Mesenteric fat pad (tissue), 1 donor: ENCODE results near the gene SHQ1. TPM values are rescaled to one million over a fixed set of nuclear protein-coding genes. Genes with fewer than 3 reads are reported as not detected.

Source experiments
- DNase-seq: peaks from one replicate; pipeline ENCODE4 v3.0.0-alpha.2; 2020; ENCODE audit warnings: low spot score
- long read RNA-seq: library from polyadenylated mRNA; unstranded; transcript quantifications from one replicate; pipeline ENCODE4 v2.0.0, GENCODE V29; 2020
- total RNA-seq: library from RNA; stranded (reverse); fragmentation: NEBNext Ultra II Directional; extraction: Animal tissue kit (Norgen Biotek cat#: 25700); gene quantifications from one replicate; pipeline ENCODE4 v1.2.1, GENCODE V29; 2021
- donor health status: DM: yes; HTN: yes; CAD: no.

Gene SHQ1
- total RNA-seq = 16.9 TPM
- long read RNA-seq, transcript SHQ1-201 (11 exons, 2,879 nt) = major isoform, 39 of 52 reads
- long read RNA-seq, partial matches to known transcripts = 1 of 52 reads
- long read RNA-seq, other reads (novel, unspliced or antisense) = 12 of 52 reads

GRCh38 chr3:72847751-72848702 lies at the start of gene SHQ1:
Gene SHQ1 (minus strand): TSS chr3:72848445. CDS start chr3:72848340, 105 bp downstream.
- DNase-seq = peak; percentile 98

DNA sequence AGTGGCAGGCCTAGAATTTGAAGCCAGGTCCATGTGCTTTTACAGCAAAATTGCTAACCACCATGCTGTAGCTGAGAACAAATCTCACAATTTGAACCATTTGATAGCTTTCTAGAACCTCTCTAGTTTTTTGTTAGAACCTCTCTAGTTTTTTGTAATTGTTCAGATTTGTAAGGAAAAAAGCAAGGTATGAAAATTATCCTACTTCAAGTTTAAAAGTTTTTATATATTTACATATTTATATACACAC lies 49.4 kb upstream of the SHQ1 start:
- DNase-seq = no peak

GRCh38 chr3:72896996-72897757 lies 48.9 kb upstream of the SHQ1 start:
- DNase-seq = no peak

- DNase-seq = no peak
Observed at GRCh38 chr3:72894976-72895552, 46.8 kb upstream of the SHQ1 start.

DNA sequence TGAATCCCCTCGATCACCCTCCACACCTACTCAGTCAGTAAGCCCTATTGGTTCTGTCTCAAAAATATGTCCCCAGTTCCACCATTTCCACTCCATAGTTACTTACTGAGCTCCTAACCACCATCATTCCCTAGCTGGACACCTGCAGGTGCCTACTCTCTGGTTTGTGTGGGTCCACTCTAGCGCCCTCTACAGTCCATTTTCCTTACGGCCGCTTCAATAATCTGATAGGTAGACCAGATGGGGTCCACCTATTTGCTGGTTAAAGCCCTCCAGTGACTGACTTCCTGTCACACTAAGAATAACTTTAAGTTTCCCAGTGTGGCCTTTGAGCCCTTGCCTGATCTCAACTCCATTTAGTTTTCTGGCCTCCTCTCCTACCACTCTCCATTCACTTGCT lies 44.6 kb upstream of the SHQ1 start:
- no peak for DNase-seq

- DNase-seq = no peak
Observed at GRCh38 chr3:72892081-72892775, 44.0 kb upstream of the SHQ1 start.

- no peak for DNase-seq
Observed at GRCh38 chr3:72891053-72891855, 43.0 kb upstream of the SHQ1 start.

GRCh38 chr3:72890166-72890925 lies 42.1 kb upstream of the SHQ1 start:
- DNase-seq = no peak

GRCh38 chr3:72889310-72890165 lies 41.3 kb upstream of the SHQ1 start:
- no peak for DNase-seq

GRCh38 chr3:72888546-72889309 lies 40.5 kb upstream of the SHQ1 start:
- no peak for DNase-seq

DNA sequence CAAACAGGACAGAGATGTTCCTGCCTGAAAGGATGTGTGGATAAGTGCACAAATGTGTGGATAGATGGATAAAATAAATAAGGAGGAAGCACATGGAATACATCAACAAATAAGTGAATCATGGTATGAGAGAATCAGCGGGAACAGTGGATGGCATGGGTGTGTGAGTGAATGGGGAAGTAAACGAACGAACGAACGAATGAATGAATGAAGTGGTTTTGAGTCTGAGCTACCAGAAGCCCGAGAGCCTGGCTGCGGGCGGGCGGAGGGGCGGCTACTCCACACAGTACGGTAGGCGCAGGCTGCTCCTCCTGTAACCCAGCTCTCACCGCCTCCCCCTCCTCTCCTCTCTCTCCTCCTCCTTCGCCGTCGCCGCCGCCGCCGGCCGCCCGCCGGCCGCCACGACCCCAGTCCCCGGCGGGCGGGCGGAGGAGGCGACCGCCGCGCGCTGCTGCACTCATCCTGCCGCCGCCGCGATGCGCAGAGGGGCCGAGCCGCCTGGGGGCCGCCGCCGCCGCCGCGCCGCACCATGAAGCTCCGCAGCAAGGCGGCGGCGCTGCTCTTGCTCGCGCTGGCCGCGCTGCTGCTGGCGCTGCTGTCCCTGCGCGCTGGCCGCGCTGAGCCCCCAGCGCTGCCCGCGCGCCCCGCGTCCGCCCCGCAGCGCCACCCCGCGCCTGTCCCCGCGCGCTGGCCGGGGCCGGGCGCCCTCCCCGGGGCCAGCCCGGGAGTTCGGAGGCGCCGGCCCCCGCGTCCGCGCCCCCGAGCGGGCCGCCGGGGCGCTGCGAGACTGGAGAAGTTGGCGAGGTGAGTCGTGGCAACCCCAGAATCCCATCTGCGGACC lies 39.7 kb upstream of the SHQ1 start, which contains the start of gene GXYLT2:
TSS of gene GXYLT2 (plus strand) at position 342 of the 841 bp plus-strand sequence. CDS start at position 530, 188 bp downstream.
- no peak for DNase-seq

DNA sequence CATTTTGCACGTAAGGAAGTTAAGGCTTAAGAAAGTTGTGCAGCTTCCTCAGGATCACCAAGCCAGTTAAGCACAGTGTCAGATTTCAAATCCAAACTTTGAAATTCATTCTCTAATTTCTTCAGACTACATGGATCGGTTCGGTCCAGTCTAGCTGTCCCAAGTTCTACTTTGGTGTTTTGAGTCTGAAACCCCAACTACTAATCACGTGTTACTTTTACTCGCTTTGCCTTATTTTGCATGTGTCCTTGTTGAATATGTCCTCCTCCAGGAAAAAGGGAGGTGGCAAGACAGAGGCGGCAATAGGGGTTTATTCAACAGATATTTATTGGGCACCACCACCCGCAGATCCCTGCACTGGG lies 39.1 kb upstream of the SHQ1 start:
- DNase-seq = no peak

DNA sequence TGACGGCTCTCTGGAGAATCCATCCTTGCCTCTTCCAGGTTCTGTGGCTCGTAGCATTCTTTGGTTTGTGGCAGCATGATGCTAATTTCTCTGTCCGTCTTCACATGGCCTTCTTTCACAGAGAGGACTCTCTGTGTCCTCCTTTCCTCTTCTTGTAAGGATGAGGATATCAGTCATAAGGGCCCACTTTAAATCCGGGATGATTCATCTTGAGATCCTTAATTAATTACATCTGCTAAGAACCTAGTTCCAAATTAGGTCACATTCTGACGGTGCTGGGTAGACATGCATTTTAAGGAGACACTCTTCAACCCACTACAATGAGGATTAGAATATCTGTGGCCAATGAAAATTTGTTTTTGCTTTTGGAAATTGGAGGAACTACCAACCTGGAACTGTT lies 23.9 kb upstream of the SHQ1 start:
- DNase-seq = no peak

DNA sequence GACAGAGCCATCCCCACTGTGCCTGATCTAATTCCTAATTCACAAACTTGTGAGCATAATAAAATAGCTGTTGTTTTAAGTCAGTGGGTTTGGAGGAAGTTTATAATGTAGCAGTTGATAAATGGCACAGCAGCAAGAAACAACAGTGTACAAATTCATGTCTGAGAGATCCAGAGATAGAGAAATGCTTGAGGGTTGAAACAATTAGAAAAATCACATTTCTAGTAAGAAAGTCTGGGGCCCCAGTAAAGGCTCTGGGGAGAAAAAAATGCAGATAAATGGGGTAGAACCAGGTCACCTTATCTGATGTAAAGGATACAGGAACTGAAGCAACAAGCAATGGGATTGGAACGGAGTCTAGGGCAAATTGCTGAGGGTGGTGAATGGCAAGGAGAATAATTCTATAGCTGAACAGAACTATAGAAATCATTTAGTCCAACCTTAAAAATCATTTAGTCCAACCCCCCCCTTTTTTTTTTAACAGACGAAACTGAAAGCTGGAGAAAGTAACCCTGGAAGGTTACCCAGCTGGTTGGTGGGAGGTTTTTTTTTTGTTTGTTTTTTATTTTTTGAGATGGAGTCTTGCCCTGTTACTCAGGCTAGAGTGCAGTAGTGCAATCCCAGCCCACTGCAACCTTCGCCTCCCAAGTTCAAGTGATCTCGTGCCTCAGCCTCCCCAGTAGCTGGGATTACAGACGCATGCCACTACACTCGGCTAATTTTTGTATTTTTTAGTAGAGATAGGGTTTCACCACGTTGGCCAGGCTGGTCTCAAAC lies 14.3 kb upstream of the SHQ1 start:
- DNase-seq = no peak

DNA sequence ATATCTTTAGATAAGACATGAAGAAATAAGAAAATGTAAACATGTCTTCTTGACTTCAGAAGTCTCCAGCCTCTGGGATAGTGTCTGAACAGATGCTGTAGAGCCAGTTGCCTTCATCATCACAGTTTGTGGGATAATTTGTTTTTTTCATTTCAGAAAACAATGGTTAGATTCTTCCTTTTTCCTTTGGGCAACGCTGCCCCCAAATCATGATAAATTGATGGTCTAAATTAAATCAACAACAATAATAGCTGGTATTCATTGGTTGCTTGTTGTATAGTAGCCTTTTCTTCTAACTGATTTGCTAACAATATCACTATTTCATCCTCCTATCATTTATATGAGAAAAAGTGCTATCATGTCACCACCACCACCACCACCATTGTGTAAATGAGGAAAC lies 12.6 kb upstream of the SHQ1 start:
- no peak for DNase-seq

DNA sequence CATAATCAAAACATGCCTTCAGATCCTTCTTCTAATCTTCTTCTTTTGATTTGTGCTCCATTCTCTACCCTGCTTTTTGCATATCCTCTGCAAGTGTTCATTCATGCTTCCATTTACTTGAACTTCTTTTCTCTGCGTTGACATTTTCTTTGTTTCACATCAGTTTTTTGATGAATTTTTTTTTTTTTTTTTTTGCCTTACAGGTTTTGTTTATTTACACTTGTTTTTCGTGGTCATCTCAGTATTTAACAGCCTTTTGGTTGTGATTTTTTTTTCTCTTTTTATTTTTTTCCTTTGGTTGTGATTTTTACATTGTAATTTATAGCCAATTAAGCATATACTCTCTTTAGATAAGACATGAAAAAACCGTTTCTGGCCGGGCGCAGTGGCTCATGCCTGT lies 11.8 kb upstream of the SHQ1 start:
- no peak for DNase-seq
